Natural killer cell (primary cell): Measurements from ENCODE around the gene OTOF. TPM values are rescaled to one million over a fixed set of nuclear protein-coding genes. Genes with fewer than 3 reads are reported as not detected.

Experiments used
- ATAC-seq, 3 donors: fragments of 150-1000 bp in 2 of 3; fragments of 200-7000 bp in 1 of 3; cut with Tn5 transposase; 1 replicate in 1 of 3; 2 replicates in 2 of 3; pipeline ENCODE4 v1.10.0; 2021; ENCODE audit warnings: mild to moderate bottlenecking in 2 of 3, moderate library complexity in 2 of 3
- DNase-seq, 2 donors: peaks; one replicate each; pipeline versions ENCODE4 v3.0.0 to v3.0.0-alpha.2; 2013 to 2021; ENCODE audit warnings: mixed read lengths in 1 of 2
- H3K27ac ChIP-seq: one replicate; pipeline ENCODE4 v1.5.1; 2013; ENCODE audit warnings: mild to moderate bottlenecking, low read length
- H3K27me3 ChIP-seq: one replicate; pipeline ENCODE4 v1.6.1; 2013; ENCODE audit warnings: low read length; ENCODE audit not compliant: control insufficient read depth, insufficient read depth
- H3K36me3 ChIP-seq: one replicate; pipeline ENCODE4 v1.6.1; 2013; ENCODE audit warnings: low read length; ENCODE audit not compliant: control insufficient read depth, insufficient read depth
- H3K4me1 ChIP-seq: one replicate; pipeline ENCODE4 v1.6.1; 2013; ENCODE audit warnings: low read length; ENCODE audit not compliant: control insufficient read depth, insufficient read depth
- H3K4me3 ChIP-seq: one replicate; pipeline ENCODE4 v1.5.1; 2013; ENCODE audit warnings: low read length
- H3K9me3 ChIP-seq: one replicate; pipeline ENCODE4 v1.6.1; 2013; ENCODE audit warnings: low read length; ENCODE audit not compliant: control insufficient read depth, insufficient read depth
- H3K27ac Mint-ChIP-seq, 2 donors: one replicate each; pipeline ENCODE4 v1.8.0; 2022; ENCODE audit warnings: mild to moderate bottlenecking in 2 of 2, mixed read lengths in 2 of 2, moderate library complexity in 1 of 2
- H3K27me3 Mint-ChIP-seq, 2 donors: one replicate each; pipeline ENCODE4 v1.8.0; 2022; ENCODE audit warnings: low read depth in 2 of 2, mixed read lengths in 2 of 2
- H3K36me3 Mint-ChIP-seq: one replicate; pipeline ENCODE4 v1.8.0; 2022; ENCODE audit warnings: mixed read lengths
- H3K4me1 Mint-ChIP-seq, 2 donors: one replicate each; pipeline ENCODE4 v1.8.0; 2022; ENCODE audit warnings: mixed read lengths in 2 of 2
- H3K4me3 Mint-ChIP-seq: one replicate; pipeline ENCODE4 v1.8.0; 2022; ENCODE audit warnings: mild to moderate bottlenecking, moderate library complexity, mixed read lengths
- H3K9me3 Mint-ChIP-seq, 2 donors: one replicate each; pipeline ENCODE4 v1.8.0; 2022; ENCODE audit warnings: mixed read lengths in 2 of 2
- whole genome bisulfite sequencing: methylation state at CpG from one replicate; pipeline ENCODE4 v1.1.7; 2013; ENCODE audit warnings: missing lambda C conversion rate; ENCODE audit not compliant: insufficient coverage; 5-methylcytosine and 5-hydroxymethylcytosine counted together
- intact Hi-C: fragments of 100-400 bp; cut with micrococcal nuclease; formaldehyde crosslinking; loops from one replicate; pipeline ENCODE4 v1.14.2; 2022
- total RNA-seq, 4 donors: library from RNA; stranded (reverse); fragments of 120-200 nt in 1 of 4; gene quantifications; one replicate each; pipeline versions ENCODE4 v1.2.3 to v1.2.4, GENCODE V29; 2013 to 2022
- TF ChIP-seq, protein P1 (sequence below): fragments of 200-600 bp; IDR thresholded peaks from one replicate; pipeline ENCODE4 v1.8.0; 2022; ENCODE audit warnings: antibody characterized with exemption

The OTOF gene
- total RNA-seq, 3 donors from 2014 or later (not counting 1 experiment from before 2014, with no cell fraction given): 0.66 to 3.7 (median 1.4) TPM

DNA sequence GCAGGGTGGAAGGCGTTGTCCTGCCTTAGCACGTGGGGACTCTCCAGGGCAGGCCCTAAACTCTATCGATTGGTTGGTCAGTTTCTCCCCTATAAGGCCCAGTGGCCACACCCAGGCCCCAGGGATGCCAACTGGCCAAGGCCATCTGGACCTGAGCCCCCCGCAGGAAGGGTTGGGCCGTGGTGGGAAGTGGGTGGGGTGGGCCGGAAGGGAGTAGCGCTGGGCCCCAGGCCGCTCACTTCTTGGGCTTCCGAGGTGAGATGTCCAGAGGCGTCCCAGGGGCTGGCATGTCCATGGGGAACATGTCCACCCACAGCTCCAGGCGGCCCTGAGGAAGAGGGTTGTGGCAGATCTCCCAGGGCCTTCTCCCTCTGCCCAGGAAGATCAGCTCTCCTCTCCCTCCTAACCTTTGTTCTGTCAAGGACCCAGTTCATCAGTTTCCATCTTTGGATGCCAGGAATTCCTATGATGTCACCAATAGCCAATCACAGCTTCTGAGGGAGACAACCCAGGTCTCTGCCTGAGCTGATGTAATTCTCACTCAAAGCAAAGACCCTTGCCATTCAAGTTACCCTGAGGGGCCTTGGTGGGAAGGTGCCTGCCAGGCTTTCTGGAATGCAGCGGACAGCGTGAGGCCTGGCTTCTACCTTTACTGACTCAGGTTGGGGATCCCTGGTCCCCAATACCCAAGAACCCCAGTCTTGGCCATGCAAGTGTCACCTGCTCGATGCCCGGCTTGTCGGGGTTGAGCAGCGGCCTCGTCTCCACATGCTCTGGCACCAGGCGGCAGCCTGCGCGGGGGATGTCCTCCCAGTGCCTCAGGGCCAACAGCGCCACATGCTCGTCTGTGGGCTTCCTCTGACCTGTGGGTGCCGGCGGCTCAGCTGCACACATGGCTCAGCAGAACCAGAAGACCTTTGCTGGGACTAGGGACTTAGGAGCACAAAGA lies 14.4 kb downstream of the OTOF start:
- no peaks in the 10 kb centered on the region for H3K9me3 ChIP-seq
- no peaks in the 10 kb centered on the region for H3K4me1 Mint-ChIP-seq
- DNase-seq: no peak
- no peaks in the 10 kb centered on the region for H3K9me3 Mint-ChIP-seq
- no peaks in the 10 kb centered on the region for H3K36me3 ChIP-seq
- 92% methylated on average over 25 of the region's 25 CpGs for WGBS
- no peaks in the 10 kb centered on the region for H3K27me3 Mint-ChIP-seq
- ATAC-seq: no peak
- no peaks in the 10 kb centered on the region for H3K36me3 Mint-ChIP-seq
- no peaks in the 10 kb centered on the region for H3K4me1 ChIP-seq
- no peaks in the 10 kb centered on the region for H3K27me3 ChIP-seq
- H3K4me3 ChIP-seq: no peak overlapping the region
- H3K27ac ChIP-seq: no peak overlapping the region
- H3K27ac Mint-ChIP-seq: no peak overlapping the region
- intact Hi-C loops: no loop called here
- H3K4me3 Mint-ChIP-seq: no peak overlapping the region
- TF ChIP-seq, protein P1, sequence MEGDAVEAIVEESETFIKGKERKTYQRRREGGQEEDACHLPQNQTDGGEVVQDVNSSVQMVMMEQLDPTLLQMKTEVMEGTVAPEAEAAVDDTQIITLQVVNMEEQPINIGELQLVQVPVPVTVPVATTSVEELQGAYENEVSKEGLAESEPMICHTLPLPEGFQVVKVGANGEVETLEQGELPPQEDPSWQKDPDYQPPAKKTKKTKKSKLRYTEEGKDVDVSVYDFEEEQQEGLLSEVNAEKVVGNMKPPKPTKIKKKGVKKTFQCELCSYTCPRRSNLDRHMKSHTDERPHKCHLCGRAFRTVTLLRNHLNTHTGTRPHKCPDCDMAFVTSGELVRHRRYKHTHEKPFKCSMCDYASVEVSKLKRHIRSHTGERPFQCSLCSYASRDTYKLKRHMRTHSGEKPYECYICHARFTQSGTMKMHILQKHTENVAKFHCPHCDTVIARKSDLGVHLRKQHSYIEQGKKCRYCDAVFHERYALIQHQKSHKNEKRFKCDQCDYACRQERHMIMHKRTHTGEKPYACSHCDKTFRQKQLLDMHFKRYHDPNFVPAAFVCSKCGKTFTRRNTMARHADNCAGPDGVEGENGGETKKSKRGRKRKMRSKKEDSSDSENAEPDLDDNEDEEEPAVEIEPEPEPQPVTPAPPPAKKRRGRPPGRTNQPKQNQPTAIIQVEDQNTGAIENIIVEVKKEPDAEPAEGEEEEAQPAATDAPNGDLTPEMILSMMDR: no peak

DNA sequence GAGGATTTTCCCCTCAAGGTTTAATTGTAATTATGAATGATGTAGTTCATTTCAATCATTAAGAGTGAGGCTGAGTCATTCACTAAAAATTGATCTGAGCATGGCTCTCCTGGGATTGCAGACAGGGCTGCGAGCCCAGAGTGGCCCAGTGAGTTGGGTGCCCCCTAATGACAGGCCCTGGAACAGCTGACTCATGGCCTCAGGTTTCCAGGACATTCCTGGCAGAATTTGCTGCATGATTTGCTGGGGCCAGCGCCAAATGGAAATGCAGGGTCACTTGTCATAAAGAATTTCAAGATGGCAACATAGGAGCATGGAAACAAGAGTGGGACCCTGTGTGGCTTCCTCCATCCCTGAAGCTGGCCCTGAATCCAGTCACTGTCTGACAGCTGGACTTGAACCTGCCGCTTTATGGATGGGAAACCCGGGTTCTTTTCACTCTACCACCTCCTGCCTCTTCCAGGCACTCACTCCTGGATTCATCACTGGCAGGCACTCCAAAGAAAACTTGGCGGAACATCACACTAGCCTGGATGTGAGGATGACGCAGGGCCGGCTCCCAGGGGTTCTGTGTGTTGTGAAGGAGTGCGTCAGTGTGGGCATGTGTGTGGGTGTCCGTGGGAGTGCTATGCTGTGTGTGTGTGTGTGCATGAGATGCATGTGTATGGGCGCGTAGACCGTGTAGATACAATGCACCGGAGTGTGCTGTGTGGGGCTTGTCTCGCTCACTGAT lies 15.2 kb downstream of the OTOF start:
- Histone ChIP-seq H3K36me3 (no peaks in the 10 kb centered on the region), H3K27ac (no peak overlapping the region), H3K4me1 (no peaks in the 10 kb centered on the region), H3K9me3 (no peaks in the 10 kb centered on the region), H3K4me3 (no peak overlapping the region), H3K27me3 (no peaks in the 10 kb centered on the region)
- Mint-ChIP-seq H3K4me3 (no peak overlapping the region), H3K27ac (no peak overlapping the region), H3K4me1 (no peaks in the 10 kb centered on the region), H3K36me3 (no peaks in the 10 kb centered on the region), H3K27me3 (no peaks in the 10 kb centered on the region), H3K9me3 (no peaks in the 10 kb centered on the region)
- intact Hi-C loops: no loop called here
- TF ChIP-seq, protein P1: no peak
- ATAC-seq (no peak), DNase-seq (no peak)
- 88% methylated on average over 14 of the region's 14 CpGs for WGBS

DNA sequence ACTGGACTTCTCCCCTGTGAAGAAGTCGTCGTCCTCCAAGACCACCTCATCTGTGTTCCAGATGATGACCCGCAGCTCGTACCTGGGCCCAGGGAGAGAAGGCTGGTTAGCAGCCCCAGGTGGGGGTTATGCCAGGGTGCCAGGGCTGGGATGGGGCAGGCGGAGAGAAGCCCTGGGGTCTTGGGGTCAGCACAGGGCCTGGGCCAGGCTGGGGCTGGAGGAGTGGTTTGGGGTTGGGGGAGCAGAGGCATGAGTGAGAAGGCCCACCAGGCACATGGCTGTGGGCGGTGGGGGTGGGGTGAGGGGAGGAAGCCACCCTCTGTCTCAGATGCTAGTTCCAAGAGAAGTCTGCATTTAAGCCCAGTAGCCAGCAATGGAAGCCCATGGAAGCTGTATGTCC lies 15.8 kb downstream of the OTOF start:
- DNase-seq (no peak), ATAC-seq (no peak)
- WGBS: 98% methylated on average over 6 of the region's 6 CpGs
- Histone ChIP-seq H3K27me3 (no peaks in the 10 kb centered on the region), H3K4me1 (no peaks in the 10 kb centered on the region), H3K27ac (no peak overlapping the region), H3K9me3 (no peaks in the 10 kb centered on the region), H3K4me3 (no peak overlapping the region), H3K36me3 (no peaks in the 10 kb centered on the region)
- no peaks in the 10 kb centered on the region for H3K9me3 Mint-ChIP-seq
- H3K36me3 Mint-ChIP-seq: no peaks in the 10 kb centered on the region
- intact Hi-C loops: no loop called here
- H3K4me1 Mint-ChIP-seq: no peaks in the 10 kb centered on the region
- H3K27me3 Mint-ChIP-seq: no peaks in the 10 kb centered on the region
- no peak overlapping the region for H3K4me3 Mint-ChIP-seq
- no peak overlapping the region for H3K27ac Mint-ChIP-seq
- TF ChIP-seq, protein P1: no peak
